Neural crest cell (in vitro differentiated cells): ENCODE measurements around the gene PPP1R3G. TPM values are rescaled to one million over a fixed set of nuclear protein-coding genes. Genes with fewer than 3 reads are reported as not detected.

ENCODE experiments used
- DNase-seq: peaks from one replicate; pipeline ENCODE4 v3.0.0; 2021; ENCODE audit warnings: low read depth, mixed read lengths, low spot score
- H3K27ac Mint-ChIP-seq: one replicate; pipeline ENCODE4 v1.8.0; 2021; ENCODE audit warnings: mild to moderate bottlenecking, mixed read lengths; ENCODE audit not compliant: unreplicated experiment
- H3K27me3 Mint-ChIP-seq: 2 replicates; pipeline ENCODE4 v1.8.0; 2021; ENCODE audit warnings: low read depth, mild to moderate bottlenecking, mixed read lengths
- H3K36me3 Mint-ChIP-seq: 2 replicates; pipeline ENCODE4 v1.8.0; 2021; ENCODE audit warnings: low read depth, mild to moderate bottlenecking, mixed read lengths
- H3K4me1 Mint-ChIP-seq: 2 replicates; pipeline ENCODE4 v1.8.0; 2021; ENCODE audit warnings: mixed read lengths
- H3K4me3 Mint-ChIP-seq: one replicate; pipeline ENCODE4 v1.8.0; 2021; ENCODE audit warnings: mild to moderate bottlenecking, mixed read lengths
- H3K9me3 Mint-ChIP-seq: 2 replicates; pipeline ENCODE4 v1.8.0; 2021; ENCODE audit warnings: mixed read lengths
- CTCF ChIP-seq: fragments of 200-600 bp; sonication (generic); conservative IDR thresholded peaks from 2 replicates; pipeline ENCODE4 v1.5.0; 2021; ENCODE audit warnings: antibody characterized with exemption, mild to moderate bottlenecking
- long read RNA-seq: library from polyadenylated mRNA; unstranded; transcript quantifications from one replicate; pipeline ENCODE4 v2.0.0, GENCODE V29; 2020
- total RNA-seq: library from RNA; stranded (reverse); gene quantifications from 2 replicates; pipeline ENCODE4 v1.2.1, GENCODE V29; 2021

The PPP1R3G gene
- total RNA-seq: 0.05 and 0.07 TPM in 2 replicates
- long read RNA-seq: 0 reads

GRCh38 chr6:5084781-5085647, at the start of gene PPP1R3G:
PPP1R3G (plus strand) TSS chr6:5085341; CDS start chr6:5085486, 145 bp downstream.
- H3K36me3 Mint-ChIP-seq: no peaks in the 10 kb centered on the region
- peaks cover 14% of the 10 kb centered on the region for H3K4me1 Mint-ChIP-seq
- peak; percentile 12 for DNase-seq
- no peak within 1 kb of the TSS for H3K27ac Mint-ChIP-seq
- H3K9me3 Mint-ChIP-seq: no peaks in the 10 kb centered on the region
- peak within 1 kb of the TSS; percentile 88 for H3K4me3 Mint-ChIP-seq
- peaks cover 62% of the 10 kb centered on the region for H3K27me3 Mint-ChIP-seq
- TF ChIP-seq CTCF: no peak

GRCh38 chr6:5036269-5036668, 48.9 kb upstream of the PPP1R3G start:
- H3K36me3 Mint-ChIP-seq: no peaks in the 10 kb centered on the region
- no peak overlapping the region for H3K27ac Mint-ChIP-seq

GRCh38 chr6:5041955-5042354, 43.2 kb upstream of the PPP1R3G start:
- no peak for DNase-seq
- Mint-ChIP-seq H3K27ac (no peak overlapping the region), H3K9me3 (no peaks in the 10 kb centered on the region), H3K4me3 (no peak overlapping the region), H3K36me3 (peaks cover 2% of the 10 kb centered on the region), H3K27me3 (no peaks in the 10 kb centered on the region), H3K4me1 (no peaks in the 10 kb centered on the region)
- TF ChIP-seq CTCF: no peak

More at GRCh38 chr6:5036269-5036668, 48.9 kb upstream of the PPP1R3G start:
- H3K4me3 Mint-ChIP-seq: no peak overlapping the region
- peaks cover 27% of the 10 kb centered on the region for H3K4me1 Mint-ChIP-seq
- H3K9me3 Mint-ChIP-seq: no peaks in the 10 kb centered on the region
- H3K27me3 Mint-ChIP-seq: no peaks in the 10 kb centered on the region
- TF ChIP-seq CTCF: peak; percentile 45
- peak; percentile 48 for DNase-seq

- H3K36me3 Mint-ChIP-seq: peaks cover 5% of the 10 kb centered on the region
- no peak overlapping the region for H3K4me3 Mint-ChIP-seq
- no peaks in the 10 kb centered on the region for H3K27me3 Mint-ChIP-seq
- H3K9me3 Mint-ChIP-seq: peaks cover 3% of the 10 kb centered on the region
- no peak for TF ChIP-seq CTCF
- no peak overlapping the region for H3K27ac Mint-ChIP-seq
- DNase-seq: no peak
- no peaks in the 10 kb centered on the region for H3K4me1 Mint-ChIP-seq
These were observed 42.7 kb upstream of the PPP1R3G start for GRCh38 chr6:5042436-5042835.

- Mint-ChIP-seq H3K4me3 (no peak overlapping the region), H3K4me1 (no peaks in the 10 kb centered on the region), H3K36me3 (peaks cover 10% of the 10 kb centered on the region), H3K27ac (no peak overlapping the region), H3K27me3 (no peaks in the 10 kb centered on the region), H3K9me3 (peaks cover 9% of the 10 kb centered on the region)
- no peak for DNase-seq
- no peak for TF ChIP-seq CTCF
These were observed 40.3 kb upstream of the PPP1R3G start for GRCh38 chr6:5044866-5045265.
